AG04449 (cell line): ENCODE data around the gene OBP2A.

ENCODE experiments used
- CTCF ChIA-PET: fragments of 350-600 bp; formaldehyde crosslinking; extraction: SDS; loops from one replicate; lab custom pipeline; 2021; ENCODE audit warnings: antibody characterized with exemption; lab: Yijun Ruan, JAX
- POLR2A ChIA-PET: fragments of 400-600, 350-600 bp; formaldehyde crosslinking; extraction: SDS; loops from one replicate; lab custom pipeline; 2020; ENCODE audit warnings: antibody characterized with exemption, inconsistent platforms; lab: Yijun Ruan, JAX
- DNase-seq: peaks from one replicate; pipeline ENCODE4 v3.0.0-alpha.2; 2010; ENCODE audit warnings: low read depth, low spot score
- H3K4me3 ChIP-seq: 2 replicates; pipeline ENCODE4 v1.5.1; 2011; ENCODE audit warnings: low read depth, mild to moderate bottlenecking, control low read depth, low read length
- TF ChIP-seq, protein P1 (sequence below): IDR thresholded peaks from one replicate; pipeline ENCODE4 v1.5.1; 2011; ENCODE audit warnings: mild to moderate bottlenecking, moderate library complexity, low read length, control low read depth, inconsistent platforms; ENCODE audit not compliant: insufficient read depth; ENCODE audit errors: missing control alignments

Gene OBP2A

DNA sequence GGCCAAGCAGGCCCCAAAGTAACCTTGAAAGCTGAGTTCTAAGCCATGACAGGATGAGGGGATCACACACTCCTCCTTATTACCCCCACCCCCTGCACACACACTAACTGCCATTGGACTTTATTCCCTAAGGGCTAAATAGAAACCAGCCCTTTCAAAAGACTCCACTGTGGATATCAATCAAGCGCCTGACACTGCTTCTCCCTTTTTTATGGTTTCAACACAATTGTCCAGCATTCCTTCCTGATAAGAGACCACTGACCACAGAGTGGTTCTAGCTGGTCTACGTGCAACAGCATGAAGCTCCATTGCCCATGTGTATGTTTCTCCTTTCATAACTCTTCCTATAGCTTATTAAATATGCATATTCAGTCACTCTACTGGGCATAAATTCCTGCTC, 50.3 kb downstream of the OBP2A start:
- DNase-seq: no peak
- TF ChIP-seq, protein P1, sequence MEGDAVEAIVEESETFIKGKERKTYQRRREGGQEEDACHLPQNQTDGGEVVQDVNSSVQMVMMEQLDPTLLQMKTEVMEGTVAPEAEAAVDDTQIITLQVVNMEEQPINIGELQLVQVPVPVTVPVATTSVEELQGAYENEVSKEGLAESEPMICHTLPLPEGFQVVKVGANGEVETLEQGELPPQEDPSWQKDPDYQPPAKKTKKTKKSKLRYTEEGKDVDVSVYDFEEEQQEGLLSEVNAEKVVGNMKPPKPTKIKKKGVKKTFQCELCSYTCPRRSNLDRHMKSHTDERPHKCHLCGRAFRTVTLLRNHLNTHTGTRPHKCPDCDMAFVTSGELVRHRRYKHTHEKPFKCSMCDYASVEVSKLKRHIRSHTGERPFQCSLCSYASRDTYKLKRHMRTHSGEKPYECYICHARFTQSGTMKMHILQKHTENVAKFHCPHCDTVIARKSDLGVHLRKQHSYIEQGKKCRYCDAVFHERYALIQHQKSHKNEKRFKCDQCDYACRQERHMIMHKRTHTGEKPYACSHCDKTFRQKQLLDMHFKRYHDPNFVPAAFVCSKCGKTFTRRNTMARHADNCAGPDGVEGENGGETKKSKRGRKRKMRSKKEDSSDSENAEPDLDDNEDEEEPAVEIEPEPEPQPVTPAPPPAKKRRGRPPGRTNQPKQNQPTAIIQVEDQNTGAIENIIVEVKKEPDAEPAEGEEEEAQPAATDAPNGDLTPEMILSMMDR: no peak
- ChIA-PET POLR2A (no interaction called here), CTCF (interaction anchor here (1.5 kb wide), 1 partner anchor 8 kb away, joined by 5 read pairs; no protein-coding TSS in a partner anchor)
- H3K4me3 ChIP-seq: no peak overlapping the region
